ENCODE measurements around the gene TPK1. TPM values are rescaled to one million over a fixed set of nuclear protein-coding genes. Genes with fewer than 3 reads are reported as not detected.

The TPK1 gene
- total RNA-seq, 1 donor from 2014 or later, result 20.0 TPM

DNA sequence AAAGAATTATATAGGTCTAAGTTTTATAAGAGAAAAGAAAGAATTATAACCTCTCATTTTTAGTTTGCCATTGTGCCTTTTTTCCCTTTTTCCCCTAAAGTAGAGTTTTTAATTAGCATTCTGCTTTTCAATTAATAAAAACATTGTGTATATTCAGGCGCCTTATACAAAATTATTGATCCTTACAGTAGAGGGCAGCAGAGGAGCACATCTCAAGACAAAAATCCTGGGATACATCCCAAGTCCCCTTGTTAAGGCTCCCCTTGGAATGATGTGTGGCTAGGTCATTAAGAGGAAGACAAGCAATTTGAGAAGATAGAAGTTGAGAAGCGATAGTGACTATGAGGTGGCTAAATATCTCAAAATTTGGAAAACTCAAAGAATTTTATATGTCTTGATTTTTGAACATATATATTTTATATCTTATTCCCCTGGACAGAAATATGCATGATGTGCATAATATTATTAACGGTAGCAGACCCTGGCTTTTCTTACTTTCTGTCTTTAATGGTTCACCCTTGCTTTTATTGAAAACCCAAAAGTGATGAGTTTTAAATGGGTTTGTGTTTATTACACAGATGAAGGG lies 19.1 kb upstream of the TPK1 start:
- intact Hi-C loops (cut with micrococcal nuclease), result loop anchor here (1.0 to 5.0 kb wide), 4 partner anchors 20 to 1236 kb away; no protein-coding TSS in a partner anchor
- ChIA-PET CTCF (interaction anchor here (0.8 to 1.0 kb wide), 3 partner anchors 8 to 116 kb away, joined by 3 read pairs; no protein-coding TSS in a partner anchor), POLR2A (no interaction called here)
- Mint-ChIP-seq H3K4me1 (no peaks in the 10 kb centered on the region), H3K27ac (no peak overlapping the region), H3K27me3 (peaks cover 11% of the 10 kb centered on the region), H3K4me3 (no peak overlapping the region), H3K9me3 (no peaks in the 10 kb centered on the region), H3K36me3 (ENCODE audit: low read depth) (no peaks in the 10 kb centered on the region)
- no peak for DNase-seq
- ATAC-seq (ENCODE audit: low read depth), result no peak
- TF ChIP-seq, protein P1, sequence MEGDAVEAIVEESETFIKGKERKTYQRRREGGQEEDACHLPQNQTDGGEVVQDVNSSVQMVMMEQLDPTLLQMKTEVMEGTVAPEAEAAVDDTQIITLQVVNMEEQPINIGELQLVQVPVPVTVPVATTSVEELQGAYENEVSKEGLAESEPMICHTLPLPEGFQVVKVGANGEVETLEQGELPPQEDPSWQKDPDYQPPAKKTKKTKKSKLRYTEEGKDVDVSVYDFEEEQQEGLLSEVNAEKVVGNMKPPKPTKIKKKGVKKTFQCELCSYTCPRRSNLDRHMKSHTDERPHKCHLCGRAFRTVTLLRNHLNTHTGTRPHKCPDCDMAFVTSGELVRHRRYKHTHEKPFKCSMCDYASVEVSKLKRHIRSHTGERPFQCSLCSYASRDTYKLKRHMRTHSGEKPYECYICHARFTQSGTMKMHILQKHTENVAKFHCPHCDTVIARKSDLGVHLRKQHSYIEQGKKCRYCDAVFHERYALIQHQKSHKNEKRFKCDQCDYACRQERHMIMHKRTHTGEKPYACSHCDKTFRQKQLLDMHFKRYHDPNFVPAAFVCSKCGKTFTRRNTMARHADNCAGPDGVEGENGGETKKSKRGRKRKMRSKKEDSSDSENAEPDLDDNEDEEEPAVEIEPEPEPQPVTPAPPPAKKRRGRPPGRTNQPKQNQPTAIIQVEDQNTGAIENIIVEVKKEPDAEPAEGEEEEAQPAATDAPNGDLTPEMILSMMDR (IDR thresholded peaks at IDR 0.05), result no peak

DNA sequence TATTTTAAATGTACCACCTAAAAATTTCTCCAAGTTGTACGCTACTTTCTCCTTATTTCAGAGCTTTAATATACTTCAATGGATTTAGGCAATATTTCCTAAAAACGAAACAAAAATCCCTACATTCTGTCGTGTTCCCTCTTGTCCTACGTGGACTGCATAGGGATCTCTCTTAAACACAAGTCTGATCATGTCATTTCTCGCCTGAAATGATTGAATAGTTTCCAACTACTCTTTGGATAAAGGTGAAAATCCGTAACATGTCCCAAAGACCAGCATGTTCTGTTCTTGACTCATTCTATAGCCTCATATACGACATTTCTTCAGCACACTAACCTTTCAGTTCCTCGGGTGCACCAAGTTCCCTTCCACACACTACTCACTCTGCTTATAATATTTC lies 17.7 kb upstream of the TPK1 start:
- Mint-ChIP-seq H3K9me3 (peaks cover 2% of the 10 kb centered on the region), H3K4me1 (no peaks in the 10 kb centered on the region), H3K27me3 (peaks cover 15% of the 10 kb centered on the region), H3K36me3 (ENCODE audit: low read depth) (peaks cover 2% of the 10 kb centered on the region), H3K4me3 (no peak overlapping the region), H3K27ac (no peak overlapping the region)
- ChIA-PET CTCF (interaction anchor here (1.7 kb wide), 1 partner anchor 115 kb away, joined by 5 read pairs; no protein-coding TSS in a partner anchor), POLR2A (no interaction called here)
- intact Hi-C loops (cut with micrococcal nuclease), result loop anchor here (5.0 kb wide), 1 partner anchor 66 kb away; no protein-coding TSS in a partner anchor
- ATAC-seq (ENCODE audit: low read depth) (no peak), DNase-seq (no peak)
- TF ChIP-seq, protein P1 (IDR thresholded peaks at IDR 0.05), result no peak

DNA sequence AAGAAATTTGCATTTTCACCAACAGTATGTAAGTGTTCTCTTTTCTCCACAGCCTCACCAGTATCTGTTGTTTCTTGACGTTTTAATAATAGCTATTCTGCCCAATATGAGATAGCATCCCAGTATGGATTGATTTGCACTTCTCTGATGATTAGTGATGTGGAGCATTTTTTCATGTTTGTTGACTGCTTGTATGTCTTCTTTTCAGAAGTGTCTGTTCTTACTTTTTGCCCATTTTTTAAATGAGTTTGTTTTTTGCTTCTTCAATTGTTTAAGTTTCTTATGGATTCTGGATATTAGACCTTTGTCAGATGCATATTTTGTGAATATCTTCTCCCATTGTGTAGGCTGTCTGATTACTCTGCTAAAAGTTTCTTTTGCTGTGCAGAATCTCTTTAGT lies 12.2 kb upstream of the TPK1 start:
- Mint-ChIP-seq H3K27ac (no peak overlapping the region), H3K36me3 (ENCODE audit: low read depth) (peaks cover 2% of the 10 kb centered on the region), H3K9me3 (peaks cover 11% of the 10 kb centered on the region), H3K4me1 (no peaks in the 10 kb centered on the region), H3K4me3 (no peak overlapping the region), H3K27me3 (peaks cover 8% of the 10 kb centered on the region)
- no peak for DNase-seq
- ATAC-seq (ENCODE audit: low read depth), result no peak
- POLR2A ChIA-PET, result no interaction called here
- CTCF ChIA-PET, result no interaction called here
- TF ChIP-seq, protein P1 (IDR thresholded peaks at IDR 0.05), result no peak
- intact Hi-C loops (cut with micrococcal nuclease), result no loop called here

DNA sequence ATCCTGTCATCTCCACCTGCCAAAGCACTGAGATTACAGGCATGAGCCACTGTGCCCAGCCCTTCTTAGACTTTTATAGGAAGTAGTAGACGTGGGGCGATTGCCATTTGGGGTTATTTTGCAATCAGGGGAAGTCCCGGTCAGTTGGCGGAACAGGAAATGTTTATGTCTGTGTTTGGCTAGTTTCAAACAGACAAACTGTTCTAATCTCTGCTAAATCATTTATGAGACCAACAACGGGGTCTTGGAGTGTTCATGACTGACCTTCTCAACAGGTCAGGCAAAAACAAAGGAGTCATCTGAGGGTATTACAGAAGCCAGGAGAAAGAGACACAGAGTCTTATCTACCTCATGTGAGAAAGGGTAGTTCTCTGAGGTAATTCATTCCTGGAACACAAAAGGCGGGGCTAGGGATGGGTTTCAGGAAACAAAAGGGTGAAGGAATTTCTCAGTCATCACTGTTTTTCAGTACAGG lies 6.6 kb upstream of the TPK1 start:
- Mint-ChIP-seq H3K27ac (peak overlapping the region; percentile 87), H3K36me3 (ENCODE audit: low read depth) (no peaks in the 10 kb centered on the region), H3K9me3 (peaks cover 8% of the 10 kb centered on the region), H3K4me3 (peak overlapping the region; percentile 64), H3K27me3 (no peaks in the 10 kb centered on the region), H3K4me1 (peaks cover 13% of the 10 kb centered on the region)
- intact Hi-C loops (cut with micrococcal nuclease), result loop anchor here (2.0 kb wide), 1 partner anchor 42 kb away; no protein-coding TSS in a partner anchor
- peak; percentile 93 for ATAC-seq (ENCODE audit: low read depth)
- no peak for DNase-seq
- POLR2A ChIA-PET, result interaction anchor here (1.3 kb wide), 1 partner anchor 24 kb away, joined by 8 read pairs; no protein-coding TSS in a partner anchor
- CTCF ChIA-PET, result no interaction called here
- TF ChIP-seq, protein P1 (IDR thresholded peaks at IDR 0.05), result no peak

DNA sequence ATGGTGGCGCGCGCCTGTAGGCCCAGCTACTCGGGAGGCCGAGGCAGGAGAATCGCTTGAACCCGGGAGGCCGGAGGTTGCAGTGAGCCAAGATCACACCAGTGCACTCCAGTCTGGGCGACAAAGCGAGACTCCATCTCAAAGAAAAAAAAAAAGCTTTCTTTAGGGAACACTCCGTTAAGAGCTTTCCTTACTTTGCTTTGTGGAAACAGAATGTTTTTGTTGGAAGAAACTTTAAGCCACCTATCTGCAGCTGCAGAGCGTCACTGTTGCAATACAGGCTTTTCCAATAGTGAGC lies 641 bp upstream of the TPK1 start:
- intact Hi-C loops (cut with micrococcal nuclease), result loop anchor here (5.0 to 10.0 kb wide), 3 partner anchors 934 to 1552 kb away; partner anchors contain the start of genes CASP2, TCAF1, TMEM139 and ZYX
- peaks cover 15% of the 10 kb centered on the region for H3K9me3 Mint-ChIP-seq
- H3K27me3 Mint-ChIP-seq, result no peaks in the 10 kb centered on the region
- peaks cover 28% of the 10 kb centered on the region for H3K4me1 Mint-ChIP-seq
- peaks cover 6% of the 10 kb centered on the region for H3K36me3 Mint-ChIP-seq (ENCODE audit: low read depth)
- H3K4me3 Mint-ChIP-seq, result peak overlapping the region; percentile 84
- TF ChIP-seq, protein P1 (IDR thresholded peaks at IDR 0.05), result no peak
- CTCF ChIA-PET, result interaction anchor here (0.6 to 2.5 kb wide), 4 partner anchors 20 to 97 kb away, joined by 3 to 18 read pairs (median 6); no protein-coding TSS in a partner anchor
- H3K27ac Mint-ChIP-seq, result peak overlapping the region; percentile 94
- DNase-seq (no peak), ATAC-seq (ENCODE audit: low read depth) (no peak)
- POLR2A ChIA-PET, result interaction anchor here (1.0 to 3.3 kb wide), 9 partner anchors 15 to 97 kb away, joined by 3 to 117 read pairs (median 18); no protein-coding TSS in a partner anchor
